Medulla oblongata (tissue), 1 donor: Measurements from ENCODE around the gene PPIA.
A peak's percentile ranks its signal among the peaks of the same experiment; 100 is the strongest.
"Not testable (repeated sequence)": the region's sequence is repeated elsewhere in the genome, so short reads cannot be mapped to it uniquely, and the experiment has no call there.

Experiments used
- DNase-seq: peaks from one replicate; pipeline ENCODE4 v3.0.0-alpha.2; 2015; ENCODE audit errors: extremely low spot score

The PPIA gene

DNA sequence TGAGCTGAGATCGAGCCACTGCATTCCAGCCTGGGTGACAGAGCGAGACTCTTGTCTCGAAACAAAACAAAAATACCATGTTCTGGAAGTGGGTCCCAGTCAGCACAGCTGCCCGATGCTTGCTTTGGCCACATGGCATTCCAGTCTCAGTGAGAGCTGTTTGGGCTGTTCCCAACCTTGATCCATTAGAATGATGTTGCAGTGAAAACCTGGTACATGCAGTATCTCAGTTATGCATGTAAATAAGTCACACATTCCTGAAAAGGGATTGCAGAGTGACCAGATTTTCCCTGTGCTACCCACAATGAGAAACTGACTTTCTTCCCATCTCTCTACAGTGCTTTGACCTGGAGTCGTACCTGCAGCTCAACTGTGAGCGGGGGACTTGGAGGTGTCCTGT is 32.4 kb upstream of the PPIA start:
- DNase-seq: no peak

DNA sequence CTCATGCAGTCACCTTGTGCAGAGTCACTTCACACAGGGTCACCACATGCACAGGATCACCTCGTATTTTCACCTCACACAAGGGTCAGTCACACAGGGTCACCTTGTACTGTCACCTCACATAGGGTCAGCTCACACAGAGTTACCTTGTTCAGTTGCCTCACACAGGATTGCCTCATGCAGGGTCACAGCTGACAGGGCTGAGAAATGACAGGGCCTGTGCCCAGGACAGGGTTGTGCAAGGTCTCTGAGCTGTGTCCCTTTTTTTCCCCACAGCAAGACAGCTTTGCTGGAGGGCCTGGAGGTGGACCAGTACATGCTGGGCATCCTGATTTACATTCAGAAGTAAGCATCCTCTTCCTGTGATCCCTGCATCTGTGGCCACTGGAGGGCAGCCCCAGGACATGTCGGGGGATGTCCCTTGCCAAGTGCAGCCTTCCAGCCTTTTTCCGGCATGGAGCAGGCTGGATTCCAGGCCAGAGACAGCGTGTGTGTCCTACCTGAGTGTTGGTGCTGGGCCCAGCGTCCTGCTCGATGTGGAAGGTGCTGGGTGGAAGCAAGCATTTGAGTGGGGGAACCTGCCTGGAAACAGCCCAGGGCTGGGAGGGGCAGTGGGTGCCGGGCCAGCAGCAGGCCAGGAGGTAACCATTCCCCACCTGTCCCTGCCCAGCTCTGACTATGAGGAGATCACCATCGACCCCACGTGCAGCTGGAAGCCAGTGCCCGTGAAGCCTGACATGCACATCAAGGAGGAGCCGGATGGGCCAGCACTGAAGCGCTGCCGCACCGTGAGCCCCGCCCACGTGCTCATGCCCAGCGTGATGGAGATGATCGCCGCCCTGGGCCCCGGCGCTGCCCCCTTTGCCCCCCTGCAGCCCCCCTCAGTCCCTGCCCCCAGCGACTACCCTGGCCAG is 31.6 kb upstream of the PPIA start:
- DNase-seq: no peak

DNA sequence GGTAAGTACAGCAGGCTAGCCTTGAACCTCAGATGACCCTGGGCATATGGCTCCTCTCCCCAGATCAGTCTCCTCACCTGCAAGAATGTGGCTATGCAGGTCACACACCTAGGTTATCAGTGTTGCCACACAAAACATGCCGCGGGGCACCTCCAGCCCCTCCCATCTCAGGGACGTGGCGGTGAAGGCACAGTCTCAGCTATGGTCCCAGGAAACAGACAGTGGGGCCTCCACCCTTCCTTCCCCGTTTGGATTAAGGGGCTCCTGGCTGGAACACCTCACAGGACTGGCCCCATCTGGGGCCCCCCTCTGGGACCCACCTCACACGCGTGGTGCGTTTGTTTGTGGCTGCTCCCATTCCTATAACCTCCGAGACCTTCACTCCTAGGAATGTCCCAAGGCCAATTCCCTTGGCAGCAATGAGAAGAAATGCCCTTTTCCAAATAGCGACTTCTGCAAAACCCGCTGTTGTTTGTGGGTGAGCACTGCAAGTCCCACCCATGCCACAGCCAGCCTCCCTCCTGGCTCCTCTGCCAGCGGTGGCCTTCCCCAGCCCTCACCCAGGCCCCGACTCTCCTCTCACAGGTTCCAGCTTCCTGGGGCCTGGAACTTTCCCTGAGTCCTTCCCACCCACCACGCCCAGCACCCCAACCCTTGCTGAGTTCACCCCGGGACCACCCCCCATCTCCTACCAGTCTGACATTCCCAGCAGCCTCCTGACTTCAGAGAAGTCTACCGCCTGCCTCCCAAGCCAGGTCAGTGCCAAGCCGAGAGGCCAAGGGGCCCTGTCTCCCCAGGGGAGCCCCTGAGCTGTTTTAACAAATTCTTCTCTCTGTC is 30.7 kb upstream of the PPIA start:
- DNase-seq: no peak

DNA sequence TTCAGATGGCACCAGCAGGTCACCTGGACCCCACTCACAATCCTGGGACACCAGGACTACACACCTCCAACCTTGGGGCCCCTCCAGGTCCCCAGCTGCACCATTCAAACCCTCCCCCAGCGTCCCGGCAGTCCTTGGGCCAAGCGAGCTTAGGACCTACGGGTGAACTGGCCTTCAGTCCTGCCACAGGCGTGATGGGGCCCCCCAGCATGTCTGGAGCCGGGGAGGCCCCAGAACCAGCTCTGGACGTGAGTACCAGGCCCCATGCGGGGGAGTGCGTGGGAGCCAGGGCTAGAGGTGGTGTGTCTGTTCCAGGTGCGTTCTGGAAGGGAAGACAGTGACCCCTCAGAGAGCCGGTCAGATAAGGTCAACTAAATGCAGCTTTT is 30.1 kb upstream of the PPIA start:
- no peak for DNase-seq

DNA sequence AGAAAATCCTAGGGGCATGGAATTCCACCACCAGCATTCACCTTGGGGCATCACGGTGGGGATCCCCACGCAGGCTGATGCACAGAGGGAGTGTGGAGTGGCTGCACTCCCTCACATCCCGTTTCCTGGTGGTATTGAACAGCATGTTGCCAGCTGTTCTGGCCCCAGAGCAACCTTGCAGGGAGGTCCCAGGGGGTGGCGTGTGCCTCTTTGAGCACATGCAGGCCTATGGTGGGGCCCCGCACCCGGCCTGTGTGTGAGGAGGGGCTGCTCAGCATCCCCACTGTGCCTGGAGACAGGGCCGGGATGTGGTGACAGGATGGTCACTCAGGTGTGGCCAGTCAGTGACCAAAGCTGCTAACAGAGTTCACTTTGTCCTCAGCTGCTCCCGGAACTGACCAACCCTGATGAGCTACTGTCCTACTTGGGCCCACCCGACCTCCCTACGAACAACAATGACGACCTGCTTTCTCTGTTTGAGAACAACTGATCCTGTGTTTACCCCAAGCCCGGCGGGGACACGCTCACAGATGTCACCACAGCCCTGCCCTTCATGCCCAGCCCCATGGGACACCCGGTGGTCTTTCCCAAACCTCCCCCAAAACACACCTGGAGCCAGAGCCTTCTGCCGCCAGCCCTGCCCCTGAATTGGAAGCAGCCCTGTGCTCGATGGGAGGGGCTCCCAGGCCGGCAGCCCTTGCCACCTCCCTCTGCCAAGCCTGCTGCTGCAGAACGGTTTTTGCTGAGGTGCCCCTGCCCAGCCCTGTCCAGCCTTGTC is 29.2 kb upstream of the PPIA start:
- peak; percentile 62 for DNase-seq

DNA sequence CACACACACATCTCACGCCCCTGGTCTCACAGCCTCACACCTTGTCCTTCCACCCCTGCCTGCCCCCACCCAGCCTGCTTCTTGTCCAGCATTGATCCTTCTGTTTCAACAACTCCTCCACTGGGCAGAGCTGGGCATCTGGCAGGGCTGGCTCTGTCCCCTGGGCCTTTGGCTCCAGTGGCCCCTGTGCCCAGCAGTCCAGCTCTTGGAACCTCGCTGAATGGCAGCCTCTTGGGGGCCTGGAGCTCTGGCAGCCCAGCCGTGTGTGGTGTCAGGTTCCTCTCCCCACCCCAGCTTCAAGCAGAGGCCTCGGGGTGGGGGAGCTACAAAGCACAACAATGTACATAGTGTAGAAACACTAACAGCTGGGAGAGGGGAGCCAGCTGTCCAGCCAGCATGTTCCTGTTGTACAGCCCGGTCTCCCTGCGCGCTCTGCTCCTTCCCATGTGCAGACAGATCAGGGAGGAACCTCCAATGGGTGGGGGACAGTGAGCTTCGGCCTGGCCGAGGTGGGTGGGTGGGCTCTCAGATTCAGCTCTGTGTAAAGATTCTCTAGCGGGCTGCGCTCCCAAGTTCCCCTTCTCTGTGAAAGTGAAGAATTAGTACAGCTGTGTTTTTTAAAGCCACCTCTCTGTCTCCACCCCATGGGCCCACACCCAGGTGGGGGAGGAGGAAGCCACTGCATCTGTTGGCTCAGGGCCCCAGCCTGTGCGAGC is 28.4 kb upstream of the PPIA start:
- DNase-seq: peak; percentile 84

DNA sequence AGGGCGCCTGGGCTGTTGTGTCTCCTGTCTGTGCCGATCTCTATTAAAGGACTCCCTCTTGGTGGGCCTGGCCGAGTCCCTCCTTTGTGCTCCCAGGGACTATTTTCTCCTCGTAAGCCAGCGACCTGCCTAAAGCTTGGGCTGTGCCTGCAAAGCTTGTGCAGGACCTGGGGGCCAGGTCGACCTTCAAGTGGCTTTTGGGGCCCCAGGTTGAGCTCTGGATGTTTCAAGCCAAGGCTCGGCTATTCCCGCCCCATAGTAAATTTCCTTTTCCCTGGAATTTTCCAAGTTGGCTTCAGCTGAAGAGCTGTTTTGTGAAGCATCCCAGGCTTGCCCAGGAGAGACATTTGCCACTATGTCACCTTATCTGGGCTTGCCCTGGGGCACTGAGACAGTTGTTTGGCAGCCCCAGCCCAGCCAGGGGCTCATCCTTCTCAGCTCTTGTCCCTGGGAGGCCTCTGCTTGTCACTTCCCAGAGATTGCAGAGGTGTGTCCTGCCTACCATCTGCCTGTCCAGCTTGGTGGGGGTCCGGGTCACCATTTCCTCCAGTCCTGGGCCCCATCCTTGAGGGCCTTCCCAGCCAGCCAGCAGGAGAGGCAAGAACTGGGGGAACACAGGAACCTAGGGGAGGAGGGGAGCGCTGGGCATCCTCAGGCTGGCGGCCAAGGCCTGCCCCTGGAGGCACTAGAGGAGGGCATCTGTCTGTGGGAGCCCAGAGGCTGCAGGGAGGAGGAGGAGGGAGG is 27.7 kb upstream of the PPIA start:
- DNase-seq: peak; percentile 30

DNA sequence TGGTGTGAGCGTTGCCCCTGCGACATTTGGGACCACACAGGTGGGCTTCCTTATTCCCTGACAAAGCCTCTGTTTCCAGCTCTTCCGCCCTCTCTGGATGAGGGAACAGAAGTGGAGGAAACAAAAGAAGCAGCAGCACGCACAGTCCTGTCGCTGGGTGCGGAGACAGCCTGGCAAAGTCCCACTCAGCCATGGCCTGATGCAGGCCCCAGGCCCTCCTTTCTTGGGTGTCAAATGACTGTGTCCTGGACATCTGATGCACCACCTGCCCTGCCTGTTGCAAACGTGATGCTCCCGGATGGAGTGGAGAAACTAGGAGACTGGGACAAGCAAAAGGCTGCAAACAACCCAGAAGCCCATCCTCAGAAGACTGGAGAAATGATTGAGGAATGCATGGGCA is 27.1 kb upstream of the PPIA start:
- DNase-seq: peak; percentile 16

DNA sequence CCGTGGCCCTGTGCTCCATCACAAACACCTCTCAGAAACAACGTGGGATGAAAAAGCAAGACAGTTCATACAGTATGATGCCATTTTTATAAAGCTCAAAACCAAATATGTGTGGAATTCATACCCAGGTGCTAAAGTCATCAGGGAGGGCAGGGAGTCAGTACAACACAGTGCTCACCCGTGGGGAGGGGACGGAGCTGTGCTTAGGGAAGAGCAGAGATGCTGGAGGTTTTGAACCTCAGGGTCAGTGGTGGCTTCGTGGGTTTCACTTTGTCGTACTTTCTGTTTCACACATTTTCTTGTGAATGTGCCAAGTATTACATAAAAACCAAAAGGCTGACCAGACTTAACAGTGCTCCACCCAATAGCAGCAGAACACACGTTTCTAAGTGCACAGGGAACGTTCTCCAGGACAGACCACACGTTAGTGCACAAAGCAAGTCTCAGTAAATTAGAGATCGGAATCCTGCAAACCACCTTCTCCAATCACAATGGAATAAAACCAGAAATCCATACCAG is 26.6 kb upstream of the PPIA start:
- peak; percentile 21 for DNase-seq

DNA sequence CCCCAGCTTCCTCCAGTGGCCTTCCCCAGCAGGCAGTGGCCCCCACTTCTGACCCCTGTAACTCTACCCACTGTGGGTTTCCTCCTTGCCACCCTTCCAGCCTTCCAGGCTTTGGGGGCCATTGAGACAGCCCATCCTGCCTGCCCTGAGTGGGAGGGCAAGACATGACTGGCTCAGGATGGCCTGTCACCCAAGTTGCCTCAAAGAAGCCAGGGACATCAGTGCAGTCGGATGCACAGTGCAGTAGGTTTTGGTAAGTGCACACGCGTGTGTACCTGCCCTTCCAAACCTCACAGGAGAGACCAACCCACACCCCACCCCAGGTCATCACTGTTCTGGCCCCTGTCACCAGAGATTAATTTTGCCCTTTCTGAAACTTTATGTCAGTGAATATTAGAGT is 25.1 kb upstream of the PPIA start:
- DNase-seq: no peak

DNA sequence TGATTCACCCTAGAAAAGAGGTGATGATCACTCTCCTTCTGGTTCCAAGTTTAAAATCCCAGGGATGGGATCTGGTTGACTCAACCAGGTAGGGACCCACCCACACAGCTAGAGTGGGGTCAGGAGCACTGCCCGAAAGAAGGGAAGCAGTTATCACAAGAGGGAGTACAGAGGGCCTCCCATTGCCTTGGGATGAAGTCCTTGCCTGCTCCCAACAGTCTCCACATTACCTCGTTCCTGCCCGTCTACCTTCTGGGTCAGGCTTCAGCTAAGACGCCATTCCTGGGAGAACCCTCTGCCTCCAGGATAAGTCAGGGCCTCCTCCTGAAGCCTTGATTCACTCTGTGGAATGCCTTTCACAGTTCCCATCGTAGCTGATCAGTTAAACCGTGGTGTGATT is 24.0 kb upstream of the PPIA start:
- DNase-seq: no peak

DNA sequence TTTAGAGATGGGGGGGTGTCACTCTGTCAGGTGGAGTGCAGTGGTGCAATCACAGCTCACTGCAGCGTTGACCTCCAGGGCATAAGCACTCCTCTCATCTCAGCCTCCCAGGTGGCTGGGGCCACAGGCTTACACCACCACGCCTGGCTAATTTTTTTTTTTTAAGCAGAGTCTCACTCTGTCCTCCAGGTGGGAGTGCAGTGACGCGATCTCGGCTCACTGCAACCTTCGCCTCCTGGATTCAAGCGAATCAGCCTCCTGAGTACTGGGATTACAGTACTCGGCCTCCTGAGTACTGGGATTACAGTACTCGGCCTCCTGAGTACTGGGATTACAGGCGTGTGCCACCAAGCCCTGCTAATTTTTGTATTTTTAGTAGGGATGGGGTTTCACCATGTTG is 23.6 kb upstream of the PPIA start:
- no peak for DNase-seq

DNA sequence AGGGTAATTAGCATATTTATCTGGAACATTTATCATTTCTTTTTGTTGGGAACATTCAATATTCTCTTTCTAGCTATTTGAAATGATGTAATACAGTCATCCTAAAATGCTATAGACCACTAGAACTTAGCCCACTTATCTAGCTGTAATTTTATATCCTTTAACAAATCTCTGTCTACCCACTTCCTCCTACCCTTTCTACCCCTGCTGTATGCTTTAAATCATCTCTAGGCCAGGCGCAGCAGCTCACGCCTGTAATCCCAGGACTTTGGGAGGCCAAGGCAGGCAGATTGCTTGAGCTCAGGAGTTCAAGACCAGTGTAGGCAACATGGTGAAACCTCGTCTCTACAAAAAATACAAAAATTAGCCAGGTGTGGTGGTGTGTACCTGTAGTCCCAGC is 22.0 kb upstream of the PPIA start:
- DNase-seq: not testable (repeated sequence)

DNA sequence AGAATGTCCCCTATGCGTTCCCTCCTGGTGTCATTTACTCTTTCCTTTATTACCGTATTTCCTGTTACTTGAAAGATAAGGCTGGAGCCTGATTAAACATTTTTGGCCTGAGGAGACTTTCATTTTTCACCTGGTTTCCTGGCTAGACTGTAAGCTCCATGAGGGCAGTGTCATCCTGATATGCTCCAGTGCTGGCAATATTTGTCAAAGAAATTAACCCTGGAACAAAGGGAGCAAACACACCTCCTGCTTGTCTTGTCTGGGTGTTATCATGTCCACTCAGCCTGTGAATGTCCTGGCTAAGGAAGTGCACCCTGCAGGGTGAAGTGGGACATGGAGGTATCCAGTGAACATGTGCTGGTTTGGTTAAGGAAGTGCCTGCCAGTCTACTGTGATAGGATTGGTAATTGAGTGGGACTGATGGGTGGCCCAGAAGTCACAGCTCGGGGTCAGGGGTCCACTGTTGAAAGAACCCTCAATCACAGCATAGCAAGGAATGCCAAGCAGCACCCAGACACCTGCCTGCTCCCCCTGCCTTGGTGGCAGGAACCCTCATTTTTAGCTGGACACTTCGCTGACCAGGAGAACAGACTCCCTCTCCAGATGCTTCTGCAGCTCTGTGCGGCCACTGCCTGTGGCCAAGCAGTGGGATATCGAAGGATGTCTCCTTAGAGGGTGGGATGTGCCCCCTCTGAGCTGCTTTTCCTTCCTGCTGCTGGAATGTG is 20.9 kb upstream of the PPIA start:
- no peak for DNase-seq

DNA sequence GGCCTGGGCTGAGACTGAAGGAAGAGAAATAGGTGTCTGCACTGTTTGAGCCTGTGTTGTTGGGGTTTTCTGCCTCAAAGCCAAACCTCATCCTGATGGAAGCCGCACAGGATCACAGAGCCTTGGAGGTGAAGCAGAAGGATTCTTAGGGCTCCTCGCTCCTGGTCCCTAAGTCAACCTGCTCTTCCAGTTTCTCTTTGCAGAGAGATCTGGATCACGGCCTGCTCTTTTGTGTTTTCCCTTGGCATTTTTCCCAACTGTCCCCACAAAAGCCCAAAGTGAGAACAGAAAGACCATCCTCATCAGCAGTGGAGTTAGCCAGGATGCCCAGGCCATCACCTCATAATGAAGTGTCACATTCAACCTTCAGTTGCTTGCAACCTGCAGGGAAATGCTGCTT is 20.3 kb upstream of the PPIA start:
- DNase-seq: no peak

DNA sequence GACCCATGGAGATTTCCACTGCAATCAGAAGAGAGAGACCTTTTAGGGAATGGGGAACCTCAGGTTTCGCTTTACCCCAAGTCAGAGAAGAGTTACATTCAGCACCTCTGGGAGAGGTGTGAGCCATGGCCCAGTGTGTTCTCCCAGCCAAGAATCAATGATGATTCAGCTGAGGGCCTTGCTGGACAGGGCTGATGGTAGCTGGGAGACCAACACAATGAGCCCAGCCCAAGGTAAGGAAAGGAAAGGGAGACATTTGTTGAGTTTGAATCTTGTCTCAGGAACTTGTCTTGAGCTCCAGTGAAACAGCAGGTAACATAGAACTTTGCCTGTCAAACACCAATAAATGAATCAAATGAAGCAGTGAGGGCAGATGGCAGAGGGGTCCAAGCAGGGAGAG is 14.0 kb upstream of the PPIA start:
- no peak for DNase-seq

DNA sequence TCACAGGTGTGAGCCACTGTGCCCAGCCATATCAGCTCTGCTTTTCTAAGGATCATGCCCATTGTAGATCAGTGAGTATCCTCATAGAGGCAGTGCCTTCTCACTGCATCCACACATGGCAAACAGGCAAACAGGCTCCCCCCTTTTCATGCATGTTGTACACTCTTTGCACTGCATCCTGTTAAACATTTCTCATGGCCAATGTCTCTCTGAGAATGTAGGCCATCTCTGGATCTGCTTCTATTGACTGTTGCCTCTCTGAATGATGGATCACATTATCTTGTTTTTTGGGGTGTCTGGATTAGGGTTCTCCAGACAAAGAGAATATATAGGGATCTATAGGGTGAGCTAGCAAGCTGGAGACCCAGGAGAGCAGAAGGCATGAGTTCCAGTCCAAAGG is 13.1 kb upstream of the PPIA start:
- no peak for DNase-seq

DNA sequence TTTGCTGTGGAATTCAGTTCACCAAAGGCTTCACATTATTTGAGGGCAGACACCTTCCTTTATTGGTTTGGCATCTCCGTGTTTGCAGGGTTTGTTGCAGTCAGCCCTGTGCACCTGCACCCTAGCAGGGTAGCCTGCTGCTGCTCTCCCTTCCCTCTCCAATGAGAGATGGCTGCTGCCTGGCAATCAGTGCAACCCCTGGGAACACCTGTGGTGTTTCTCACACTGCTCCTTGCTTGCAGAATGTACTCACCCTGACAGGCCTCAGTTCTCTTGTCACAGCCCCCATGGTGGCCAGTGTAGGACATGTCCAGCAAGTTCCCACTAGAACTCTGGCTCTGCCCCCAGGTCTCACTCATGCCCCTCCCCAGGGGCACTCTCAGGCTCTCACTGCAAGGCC is 12.1 kb upstream of the PPIA start:
- DNase-seq: no peak

DNA sequence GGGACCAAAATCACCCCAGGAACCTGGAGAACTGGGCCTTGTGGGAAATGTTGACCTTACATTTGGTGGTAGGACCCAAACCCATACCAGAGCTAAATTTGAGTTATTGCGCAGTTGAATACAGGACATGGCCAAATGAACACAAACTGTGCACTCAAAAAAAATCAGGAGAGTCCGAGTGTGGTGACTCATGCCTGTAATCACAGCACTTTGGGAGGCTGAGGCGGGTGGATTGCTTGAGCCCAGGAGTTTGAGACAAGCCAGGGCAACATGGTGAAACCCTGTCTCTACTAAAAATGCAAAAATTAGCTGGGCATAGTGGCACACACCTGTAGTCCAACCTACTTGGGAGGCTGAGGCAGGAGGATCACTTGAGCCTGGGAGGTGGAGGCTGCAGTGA is 11.3 kb upstream of the PPIA start:
- DNase-seq: not testable (repeated sequence)

DNA sequence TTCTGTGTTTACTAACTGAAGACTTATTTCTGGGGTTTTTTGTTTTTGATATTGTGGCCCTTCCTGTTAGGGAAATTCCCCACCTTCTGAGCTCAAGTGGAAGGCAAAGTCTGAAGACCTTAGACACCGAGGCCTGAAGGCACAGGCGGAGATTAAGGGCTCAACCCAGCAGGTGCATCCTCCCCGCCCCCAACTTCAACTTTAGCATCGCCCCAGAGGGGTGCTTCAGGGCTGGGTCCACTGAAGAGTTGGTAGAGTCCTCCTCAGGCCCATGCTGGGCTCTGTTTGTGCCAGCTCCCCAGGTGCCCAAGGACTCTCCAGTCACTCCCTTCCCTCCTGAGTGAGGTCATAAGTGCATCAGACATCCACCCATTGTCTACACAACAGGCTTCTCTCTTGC is 9.4 kb upstream of the PPIA start:
- no peak for DNase-seq
